Neural progenitor cell (in vitro differentiated cells): ENCODE measurements around the gene CCDC60. TPM values are rescaled to one million over a fixed set of nuclear protein-coding genes. Genes with fewer than 3 reads are reported as not detected.

Experiments
- DNase-seq: peaks from one replicate; pipeline ENCODE4 v3.0.0-alpha.2; 2016; ENCODE audit warnings: low spot score
- H2AFZ ChIP-seq: fragments of 200-600 bp; sonication (generic); replicated peaks from 2 replicates; pipeline ENCODE4 v1.6.1; 2016; ENCODE audit warnings: antibody characterized with exemption
- H3F3A ChIP-seq: fragments of 200-600 bp; sonication (generic); 2 replicates; pipeline ENCODE4 v1.6.1; 2016; ENCODE audit warnings: antibody characterized with exemption, low read depth
- H3K27ac ChIP-seq: fragments of 200-600 bp; sonication (generic); 2 replicates; pipeline ENCODE4 v1.5.1; 2016; ENCODE audit warnings: mild to moderate bottlenecking
- H3K27me3 ChIP-seq: fragments of 200-600 bp; sonication (generic); 2 replicates; pipeline ENCODE4 v1.6.1; 2016; ENCODE audit warnings: mild to moderate bottlenecking, moderate library complexity
- H3K36me3 ChIP-seq: fragments of 200-600 bp; sonication (generic); 2 replicates; pipeline ENCODE4 v1.5.1; 2016
- H3K4me1 ChIP-seq: fragments of 200-600 bp; sonication (generic); 2 replicates; pipeline ENCODE4 v1.6.1; 2016; ENCODE audit warnings: mixed run types
- H3K4me2 ChIP-seq: fragments of 200-600 bp; sonication (generic); 2 replicates; pipeline ENCODE4 v1.6.1; 2016
- H3K4me3 ChIP-seq: fragments of 200-600 bp; sonication (generic); 2 replicates; pipeline ENCODE4 v1.5.1; 2016
- H3K79me2 ChIP-seq: fragments of 200-600 bp; sonication (generic); 2 replicates; pipeline ENCODE4 v1.6.1; 2016; ENCODE audit warnings: low read depth
- H3K9ac ChIP-seq: fragments of 200-600 bp; sonication (generic); 2 replicates; pipeline ENCODE4 v1.6.1; 2016
- H3K9me3 ChIP-seq: fragments of 200-600 bp; sonication (generic); 2 replicates; pipeline ENCODE4 v1.5.1; 2016; ENCODE audit warnings: low read depth
- H4K20me1 ChIP-seq: fragments of 200-600 bp; sonication (generic); 2 replicates; pipeline ENCODE4 v1.6.1; 2016; ENCODE audit warnings: low read depth
- H3K27ac Mint-ChIP-seq: 3 replicates; pipeline ENCODE4 v1.8.0; 2021; ENCODE audit warnings: mixed read lengths
- H3K27me3 Mint-ChIP-seq: 2 replicates; pipeline ENCODE4 v1.8.0; 2022; ENCODE audit warnings: low read depth, mild to moderate bottlenecking, inconsistent platforms, moderate library complexity, mixed read lengths; ENCODE audit not compliant: insufficient read depth
- H3K36me3 Mint-ChIP-seq: 3 replicates; pipeline ENCODE4 v1.8.0; 2021; ENCODE audit warnings: mixed read lengths
- H3K4me1 Mint-ChIP-seq: 3 replicates; pipeline ENCODE4 v1.8.0; 2021; ENCODE audit warnings: mixed read lengths
- H3K4me3 Mint-ChIP-seq: 3 replicates; pipeline ENCODE4 v1.8.0; 2021; ENCODE audit warnings: mild to moderate bottlenecking, moderate library complexity, mixed read lengths
- H3K9me3 Mint-ChIP-seq: 3 replicates; pipeline ENCODE4 v1.8.0; 2020; ENCODE audit warnings: mixed read lengths
- CTCF ChIP-seq: fragments of 200-600 bp; sonication (generic); IDR thresholded peaks from 2 replicates; pipeline ENCODE4 v1.5.1; 2017; ENCODE audit warnings: antibody characterized with exemption, mild to moderate bottlenecking
- EZH2 ChIP-seq: fragments of 200-600 bp; sonication (generic); IDR thresholded peaks from 2 replicates; pipeline ENCODE4 v1.6.1; 2017; ENCODE audit warnings: antibody characterized with exemption, mild to moderate bottlenecking, moderate library complexity
- EZH2phosphoT487 ChIP-seq: fragments of 200-600 bp; sonication (generic); IDR thresholded peaks from 2 replicates; pipeline ENCODE4 v1.6.1; 2017; ENCODE audit warnings: antibody characterized with exemption
- total RNA-seq: library from RNA; depleted of rRNA; stranded (reverse); fragments of >200 nt; gene quantifications from 2 replicates; pipeline ENCODE4 v1.2.3, GENCODE V29; 2015; ENCODE audit warnings: low replicate concordance

Gene CCDC60
- total RNA-seq, 1 donor from 2014 or later, result 4.6 TPM

GRCh38 chr12:119476951-119477350 is 142.4 kb downstream of the CCDC60 start:
- no peak overlapping the region for H3K27ac Mint-ChIP-seq
- H3K79me2 ChIP-seq, result no peaks in the 10 kb centered on the region
- no peak overlapping the region for H3K4me3 Mint-ChIP-seq
- TF ChIP-seq EZH2phosphoT487, result no peak
- TF ChIP-seq EZH2, result no peak
- TF ChIP-seq CTCF, result no peak
- H3K4me1 Mint-ChIP-seq, result peaks cover 4% of the 10 kb centered on the region
- no peaks in the 10 kb centered on the region for H3K9me3 ChIP-seq
- no peaks in the 10 kb centered on the region for H3K27me3 Mint-ChIP-seq
- H3K36me3 Mint-ChIP-seq, result no peaks in the 10 kb centered on the region
- no peaks in the 10 kb centered on the region for H3F3A ChIP-seq
- no peaks in the 10 kb centered on the region for H4K20me1 ChIP-seq
- no peak overlapping the region for H3K4me2 ChIP-seq
- H3K9ac ChIP-seq, result no peak overlapping the region
- no peaks in the 10 kb centered on the region for H3K9me3 Mint-ChIP-seq
- no peak overlapping the region for H2AFZ ChIP-seq
- H3K27me3 ChIP-seq, result no peaks in the 10 kb centered on the region
- H3K4me1 ChIP-seq, result no peaks in the 10 kb centered on the region
- no peaks in the 10 kb centered on the region for H3K36me3 ChIP-seq
- no peak overlapping the region for H3K27ac ChIP-seq
- DNase-seq, result no peak
- no peak overlapping the region for H3K4me3 ChIP-seq

- no peaks in the 10 kb centered on the region for H3K9me3 Mint-ChIP-seq
- Histone ChIP-seq H4K20me1 (no peaks in the 10 kb centered on the region), H3K4me1 (no peaks in the 10 kb centered on the region), H3K79me2 (no peaks in the 10 kb centered on the region), H3K27ac (no peak overlapping the region), H3K9ac (no peak overlapping the region), H3F3A (no peaks in the 10 kb centered on the region), H3K4me3 (no peak overlapping the region), H3K27me3 (no peaks in the 10 kb centered on the region), H3K4me2 (no peak overlapping the region), H3K36me3 (no peaks in the 10 kb centered on the region), H2AFZ (no peak overlapping the region), H3K9me3 (no peaks in the 10 kb centered on the region)
- H3K27ac Mint-ChIP-seq, result no peak overlapping the region
- H3K4me1 Mint-ChIP-seq, result peaks cover 4% of the 10 kb centered on the region
- DNase-seq, result no peak
- no peaks in the 10 kb centered on the region for H3K36me3 Mint-ChIP-seq
- H3K4me3 Mint-ChIP-seq, result no peak overlapping the region
- TF ChIP-seq EZH2phosphoT487 (no peak), EZH2 (no peak), CTCF (no peak)
- H3K27me3 Mint-ChIP-seq, result peaks cover under 1% of the 10 kb centered on the region
Measured at GRCh38 chr12:119479121-119479561, 144.6 kb downstream of the CCDC60 start.

- Histone ChIP-seq H3K9ac (no peak overlapping the region), H3K27me3 (no peaks in the 10 kb centered on the region), H2AFZ (no peak overlapping the region), H3K4me3 (no peak overlapping the region), H3K4me1 (no peaks in the 10 kb centered on the region), H3K79me2 (no peaks in the 10 kb centered on the region), H3K9me3 (no peaks in the 10 kb centered on the region), H3F3A (no peaks in the 10 kb centered on the region), H3K4me2 (no peak overlapping the region), H3K36me3 (no peaks in the 10 kb centered on the region), H3K27ac (no peak overlapping the region), H4K20me1 (no peaks in the 10 kb centered on the region)
- Mint-ChIP-seq H3K27ac (no peak overlapping the region), H3K27me3 (peaks cover 4% of the 10 kb centered on the region), H3K9me3 (no peaks in the 10 kb centered on the region), H3K4me3 (no peak overlapping the region), H3K36me3 (no peaks in the 10 kb centered on the region), H3K4me1 (peaks cover 4% of the 10 kb centered on the region)
- TF ChIP-seq EZH2 (no peak), CTCF (no peak), EZH2phosphoT487 (no peak)
- no peak for DNase-seq
Measured at GRCh38 chr12:119480551-119480950, 146.0 kb downstream of the CCDC60 start.
